CD4-positive, alpha-beta T cell treated with Interleukin-4 for 4 hours (primary cell): ENCODE results near the gene ZSCAN18.
"Not testable (repeated sequence)": the region's sequence is repeated elsewhere in the genome, so short reads cannot be mapped to it uniquely, and the experiment has no call there.

ENCODE experiments used
- DNase-seq: peaks from one replicate; pipeline ENCODE4 v3.0.0-alpha.2; 2020

ZSCAN18 gene, protein sequence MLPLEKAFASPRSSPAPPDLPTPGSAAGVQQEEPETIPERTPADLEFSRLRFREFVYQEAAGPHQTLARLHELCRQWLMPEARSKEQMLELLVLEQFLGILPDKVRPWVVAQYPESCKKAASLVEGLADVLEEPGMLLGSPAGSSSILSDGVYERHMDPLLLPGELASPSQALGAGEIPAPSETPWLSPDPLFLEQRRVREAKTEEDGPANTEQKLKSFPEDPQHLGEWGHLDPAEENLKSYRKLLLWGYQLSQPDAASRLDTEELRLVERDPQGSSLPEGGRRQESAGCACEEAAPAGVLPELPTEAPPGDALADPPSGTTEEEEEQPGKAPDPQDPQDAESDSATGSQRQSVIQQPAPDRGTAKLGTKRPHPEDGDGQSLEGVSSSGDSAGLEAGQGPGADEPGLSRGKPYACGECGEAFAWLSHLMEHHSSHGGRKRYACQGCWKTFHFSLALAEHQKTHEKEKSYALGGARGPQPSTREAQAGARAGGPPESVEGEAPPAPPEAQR

DNA sequence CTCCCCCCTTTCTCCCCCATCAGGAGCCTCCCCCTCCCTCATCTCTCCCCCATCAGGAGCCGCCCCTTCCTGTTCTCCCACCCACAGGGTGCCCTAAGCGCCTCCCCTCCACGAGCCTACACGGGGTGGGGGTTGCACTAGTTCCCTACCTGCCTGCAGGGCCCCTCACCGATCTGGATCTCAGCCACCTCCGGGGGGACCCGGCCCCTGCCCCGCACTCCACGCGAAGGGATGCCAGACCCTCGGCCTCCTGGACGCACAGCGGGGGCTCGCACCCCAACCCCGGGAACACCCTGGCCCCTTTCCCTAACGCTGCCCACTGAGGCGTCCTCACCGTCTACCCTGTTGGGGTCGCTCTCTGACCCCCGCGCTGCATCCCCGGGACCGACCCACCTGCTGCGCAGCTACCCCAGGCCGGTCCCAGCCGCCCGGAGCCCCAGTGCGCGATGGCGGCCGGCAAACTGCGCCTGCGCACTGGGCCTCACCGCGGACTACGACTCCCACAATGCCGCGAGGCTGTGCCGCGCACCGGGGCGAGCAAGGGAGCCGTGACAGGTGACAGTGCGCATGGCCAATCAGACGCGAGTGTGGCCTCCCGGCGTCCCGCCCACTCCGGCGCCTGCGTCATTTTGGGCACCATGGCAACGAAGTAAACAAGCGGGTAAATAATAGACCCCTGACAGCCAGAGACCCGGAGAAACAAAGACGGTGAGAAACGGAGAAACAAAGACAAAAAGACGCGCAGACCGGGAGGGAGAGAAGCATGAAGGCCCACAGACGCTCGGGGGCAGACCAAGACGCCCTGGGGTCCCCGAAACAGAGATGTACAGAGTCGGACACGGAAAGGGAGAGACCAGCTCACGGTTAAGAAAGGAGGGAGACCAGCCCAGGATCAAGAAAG is at the start of gene ZSCAN18:
TSS of gene ZSCAN18 (minus strand) at position 451 of the 901 bp plus-strand sequence. CDS start 7,964 bp downstream, outside the sequence.
- DNase-seq = peak; percentile 97

DNA sequence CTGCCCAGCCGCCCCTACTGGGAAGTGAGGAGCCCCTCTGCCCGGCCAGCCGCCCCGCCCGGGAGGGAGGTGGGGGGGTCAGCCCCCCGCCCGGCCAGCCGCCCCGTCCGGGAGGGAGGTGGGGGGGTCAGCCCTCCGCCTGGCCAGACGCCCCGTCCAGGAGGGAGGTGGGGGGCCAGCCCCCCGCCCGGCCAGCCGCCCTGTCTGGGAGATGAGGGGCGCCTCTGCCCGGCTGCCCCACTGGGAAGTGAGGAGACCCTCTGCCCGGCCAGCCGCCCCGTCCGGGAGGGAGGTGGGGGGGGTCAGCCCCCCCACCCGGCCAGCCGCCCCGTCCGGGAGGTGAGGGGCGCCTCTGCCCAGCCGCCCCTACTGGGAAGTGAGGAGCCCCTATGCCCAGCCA is 49.4 kb upstream of the ZSCAN18 start:
- not testable (repeated sequence) for DNase-seq

DNA sequence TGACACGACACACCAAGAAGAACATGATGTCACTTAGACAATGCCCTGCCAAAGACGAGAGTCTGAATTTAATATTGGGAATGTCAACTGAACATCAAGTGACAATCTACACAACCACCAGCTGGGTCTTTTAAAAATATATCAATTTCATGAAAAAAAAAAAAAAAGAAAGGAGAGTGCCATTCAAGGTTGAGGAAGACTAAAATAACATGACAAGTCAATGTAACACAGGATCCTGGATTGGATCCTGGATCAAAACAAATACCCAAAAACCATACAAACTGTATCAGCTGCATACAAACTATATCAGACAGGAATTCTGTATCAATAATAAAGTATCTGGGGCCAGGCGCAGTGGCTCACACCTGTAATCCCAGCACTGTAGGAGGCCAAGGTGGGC is 47.8 kb upstream of the ZSCAN18 start:
- no peak for DNase-seq

DNA sequence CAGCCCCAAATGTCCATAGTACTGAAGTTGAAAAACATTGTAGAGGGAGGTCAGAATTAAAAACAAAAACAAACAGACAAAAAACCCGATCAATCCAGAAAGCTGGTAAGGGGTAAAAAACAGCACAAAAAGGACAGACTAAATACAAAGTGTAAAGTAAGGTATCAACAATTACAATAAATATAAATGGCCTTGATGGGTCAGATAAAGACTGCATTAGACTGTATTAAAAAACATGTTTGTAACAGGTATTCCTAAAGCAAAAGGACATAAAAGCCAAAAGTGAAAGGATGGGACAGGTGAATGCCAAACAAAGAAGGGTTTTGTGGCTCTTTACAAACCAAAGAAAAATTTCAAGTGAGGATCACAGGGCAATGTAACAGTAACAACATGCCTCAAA is 36.2 kb upstream of the ZSCAN18 start:
- DNase-seq = no peak

DNA sequence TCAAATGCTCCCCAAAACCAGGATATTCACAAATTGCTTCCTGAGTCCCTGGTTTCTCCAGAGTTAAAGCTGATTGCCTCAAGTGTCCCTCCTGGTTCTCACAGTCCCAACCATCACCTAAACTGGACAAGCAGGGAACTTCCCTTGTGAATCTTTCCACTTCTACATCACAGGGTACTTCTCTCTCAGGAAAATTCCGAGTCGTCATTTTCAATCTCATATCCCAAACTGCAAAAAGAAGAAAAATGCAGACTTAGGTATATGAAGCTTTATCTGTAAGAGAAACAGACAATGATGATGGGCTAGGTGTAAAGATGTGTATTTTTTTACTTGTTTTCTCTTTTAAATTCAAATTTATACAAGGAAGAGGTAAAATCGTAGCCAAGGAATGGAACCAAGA is 31.3 kb upstream of the ZSCAN18 start:
- no peak for DNase-seq

DNA sequence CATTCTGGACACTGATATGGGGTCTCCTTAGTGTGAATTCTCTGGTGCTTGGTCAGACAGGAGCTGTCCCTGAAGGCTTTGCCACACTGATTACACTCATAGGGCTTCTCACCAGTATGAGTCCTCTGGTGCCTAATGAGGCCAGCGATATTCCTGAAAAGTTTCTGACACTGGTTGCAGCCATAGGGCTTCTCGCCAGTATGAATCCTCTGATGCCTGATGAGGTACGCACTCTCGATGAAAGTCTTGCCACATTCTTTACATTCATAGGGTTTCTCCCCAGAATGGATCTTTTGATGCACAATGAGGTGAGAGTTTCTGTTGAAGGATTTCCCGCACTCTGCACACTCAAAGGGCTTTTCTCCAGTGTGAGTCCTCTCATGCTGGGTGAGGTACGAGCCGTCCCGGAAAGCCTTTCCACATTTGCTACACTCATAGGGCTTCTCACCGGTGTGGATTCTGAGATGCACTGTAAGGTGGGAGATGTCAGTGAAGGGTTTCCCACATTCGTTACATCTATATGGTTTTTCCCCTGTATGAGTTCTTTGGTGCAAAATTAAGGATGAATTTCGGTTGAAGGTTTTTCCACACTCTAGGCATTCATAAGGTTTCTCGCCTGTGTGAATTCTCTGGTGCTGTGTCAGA is 30.1 kb upstream of the ZSCAN18 start:
- no peak for DNase-seq

DNA sequence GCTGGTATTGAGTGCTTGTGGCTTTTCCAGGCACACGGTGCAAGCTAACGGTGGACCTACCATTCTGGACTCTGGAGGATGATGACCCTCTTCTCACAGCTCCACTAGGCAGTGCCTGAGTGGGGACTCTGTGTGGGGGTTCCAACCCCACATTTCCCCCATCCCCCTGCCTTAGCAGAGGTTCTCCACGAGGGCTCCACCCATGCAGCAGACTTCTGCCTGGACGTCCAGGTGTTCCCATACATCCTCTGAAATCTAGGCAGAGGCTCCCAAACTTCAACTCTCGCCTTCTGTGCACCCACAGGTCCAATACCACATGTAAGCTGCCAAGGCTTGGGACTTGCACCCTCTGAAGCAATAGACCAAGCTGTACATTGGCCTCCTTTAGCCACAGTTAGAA is 25.3 kb upstream of the ZSCAN18 start:
- DNase-seq = no peak

DNA sequence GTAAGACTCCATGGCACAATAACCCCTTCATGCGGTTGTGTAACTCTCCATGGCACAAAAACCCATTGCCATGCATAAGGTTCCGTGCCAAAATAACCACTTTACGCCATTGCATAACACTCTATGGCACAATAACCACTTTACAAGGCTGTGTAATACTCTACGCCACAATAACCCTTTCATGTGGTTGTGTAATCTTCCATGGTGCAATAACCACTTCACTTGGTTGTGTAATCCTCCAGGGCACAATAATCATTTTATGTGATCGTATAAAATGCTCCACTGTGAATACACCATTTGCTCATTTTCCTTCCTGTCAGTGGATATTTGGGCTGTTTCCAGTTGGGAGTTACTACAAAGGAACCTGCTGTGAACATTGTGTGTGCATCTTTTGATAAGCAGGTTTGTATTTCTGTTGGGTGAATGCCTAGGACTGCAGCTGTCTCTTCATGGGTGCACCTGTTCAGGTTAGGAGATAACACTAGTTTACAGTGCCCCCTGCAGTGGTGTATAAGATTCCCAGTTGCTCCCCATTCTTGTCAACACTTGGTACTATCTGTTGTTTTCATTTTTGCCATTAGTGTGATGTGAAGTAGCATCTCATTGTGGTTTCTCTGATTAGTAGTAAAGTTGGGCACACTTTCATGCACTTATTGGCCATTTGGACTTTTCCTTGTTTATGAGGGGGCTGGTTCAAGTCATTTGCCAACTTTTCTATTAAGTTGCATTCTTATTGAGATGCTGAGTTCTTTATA is 21.1 kb upstream of the ZSCAN18 start:
- DNase-seq = no peak

DNA sequence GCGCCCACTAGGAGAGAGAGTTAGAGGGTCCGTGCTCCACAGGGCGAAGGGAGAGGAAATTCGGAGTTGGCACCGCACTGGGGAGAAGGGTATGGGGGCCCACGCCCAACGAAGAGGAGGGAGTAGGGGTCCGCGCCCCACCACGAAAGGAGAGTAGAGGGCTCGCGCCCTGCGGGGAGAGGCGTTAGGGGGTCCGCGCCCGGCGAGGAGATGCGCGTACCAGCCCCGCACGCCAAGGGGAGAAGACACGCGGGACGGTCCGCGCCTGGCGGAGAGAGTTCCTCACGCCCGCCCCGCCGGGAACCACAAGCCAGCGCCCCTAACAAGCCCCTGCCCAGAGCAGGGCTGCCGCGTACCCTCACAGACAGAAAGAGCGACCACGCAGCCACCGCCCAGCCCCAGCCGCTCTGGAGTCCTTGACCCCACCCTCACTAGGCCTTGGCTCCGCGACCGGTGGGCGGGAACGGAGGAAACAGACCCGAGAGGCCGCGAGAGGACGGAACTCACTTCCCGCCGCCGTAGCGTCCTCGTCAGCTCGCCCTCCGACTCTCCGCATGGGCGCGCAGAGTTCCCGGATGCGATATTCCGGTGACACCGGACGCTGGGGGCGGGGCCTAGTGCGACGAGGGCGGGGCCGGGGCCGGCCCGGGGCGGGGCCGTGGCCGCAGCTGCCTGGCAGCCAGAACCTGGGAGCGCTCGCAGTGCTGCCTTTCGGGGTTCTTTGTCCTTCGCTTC is 20.0 kb upstream of the ZSCAN18 start:
- no peak for DNase-seq

DNA sequence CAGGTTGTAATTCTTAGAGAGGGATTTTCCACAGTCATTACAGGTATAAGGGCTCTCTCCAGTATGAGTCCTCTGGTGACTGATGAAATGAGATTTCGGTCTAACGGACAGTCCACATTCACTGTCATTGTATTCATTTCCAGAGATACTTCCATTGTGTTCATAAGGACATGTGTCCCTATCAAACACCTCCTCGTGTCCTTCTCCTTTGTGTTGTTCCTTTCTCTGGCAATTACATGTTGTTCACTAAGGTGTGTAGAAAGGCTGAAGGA is 10.5 kb upstream of the ZSCAN18 start:
- no peak for DNase-seq

DNA sequence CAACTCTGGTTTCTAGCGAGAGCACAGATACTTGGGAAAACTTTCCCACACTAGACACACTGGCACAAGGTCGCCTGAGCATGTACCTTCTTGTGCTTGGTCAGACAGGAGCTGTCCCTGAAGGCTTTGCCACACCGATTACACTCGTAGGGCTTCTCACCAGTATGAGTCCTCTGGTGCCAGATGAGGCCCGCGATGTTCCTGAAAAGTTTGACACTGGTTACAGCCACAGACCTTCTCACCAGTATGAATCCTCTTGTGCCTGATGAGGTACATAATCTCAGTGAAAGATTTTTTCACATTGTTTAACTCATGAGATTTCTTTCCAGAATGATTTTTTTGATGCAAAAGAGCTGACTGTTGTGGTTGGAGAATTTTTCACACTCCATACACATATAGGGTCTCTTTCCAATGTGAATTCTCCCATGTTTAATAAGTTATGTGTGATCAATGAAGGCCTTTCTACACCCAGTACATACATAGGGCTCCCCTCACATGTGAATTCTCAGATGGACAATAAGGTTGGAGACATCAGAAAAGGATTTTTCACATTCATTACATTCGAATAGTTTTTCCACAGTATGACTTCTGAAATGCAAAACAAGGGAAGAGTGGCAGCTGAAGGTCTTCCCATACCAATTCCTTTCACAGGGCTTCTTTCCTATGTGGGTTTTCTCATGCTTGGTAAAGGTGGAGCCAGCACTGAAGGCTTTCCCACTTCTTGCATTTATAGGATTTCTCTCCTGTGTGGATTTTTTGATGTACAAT is 9.9 kb upstream of the ZSCAN18 start:
- no peak for DNase-seq

DNA sequence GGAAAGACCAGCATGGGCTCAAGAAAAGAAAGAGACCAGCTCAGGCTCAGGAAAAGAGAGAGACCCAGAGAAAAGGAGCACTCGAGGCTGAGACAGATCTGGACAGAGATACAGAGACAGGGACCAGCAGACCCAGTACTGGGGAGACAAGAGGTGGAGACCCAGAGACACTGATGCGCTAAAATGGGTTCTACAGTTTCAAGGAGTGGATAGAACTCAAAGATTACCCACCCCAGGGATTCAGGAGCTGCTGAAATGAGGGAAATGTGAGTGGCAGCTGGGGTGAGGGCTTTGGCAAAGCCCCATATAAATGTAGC is 609 bp upstream of the ZSCAN18 start:
- DNase-seq = no peak

DNA sequence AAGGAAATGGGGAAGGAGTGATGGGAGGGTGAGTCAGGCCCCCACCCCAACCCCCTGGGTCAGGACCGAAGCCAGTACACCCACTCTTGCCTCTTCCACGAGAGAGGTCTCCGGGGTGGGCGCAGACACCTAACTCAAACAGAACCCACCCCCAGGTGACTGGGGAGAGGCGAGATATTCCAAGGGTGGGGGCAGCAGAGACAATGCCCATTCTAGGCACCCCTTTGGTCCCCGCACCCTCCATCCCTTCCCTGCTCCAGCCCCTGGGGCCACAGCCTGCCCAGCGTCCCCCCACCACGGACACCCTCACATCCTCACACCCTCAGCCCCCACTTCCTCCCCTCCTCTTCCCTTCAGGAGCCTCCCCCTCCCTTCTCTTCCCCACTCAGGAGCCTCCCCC is 682 bp downstream of the ZSCAN18 start:
- DNase-seq = no peak

DNA sequence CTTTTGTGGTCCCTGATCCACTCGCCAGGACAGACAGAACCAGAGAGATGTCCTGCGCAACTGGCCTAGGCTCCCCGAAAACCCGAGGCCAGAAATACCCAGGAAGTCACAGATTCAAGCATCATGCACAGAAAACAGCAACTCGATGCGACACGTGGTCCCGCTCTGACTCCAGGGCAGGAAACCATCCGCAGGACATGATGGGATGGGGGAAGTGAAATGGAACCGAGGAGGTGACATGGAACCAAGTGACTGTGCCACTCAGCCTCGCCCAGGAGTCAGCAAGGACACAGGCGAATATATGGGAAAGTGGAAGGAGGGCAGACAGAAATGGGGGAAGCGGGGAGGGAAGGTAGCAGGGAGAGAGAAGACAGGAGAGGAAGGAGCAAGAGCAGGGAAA is 1.1 kb downstream of the ZSCAN18 start:
- no peak for DNase-seq

DNA sequence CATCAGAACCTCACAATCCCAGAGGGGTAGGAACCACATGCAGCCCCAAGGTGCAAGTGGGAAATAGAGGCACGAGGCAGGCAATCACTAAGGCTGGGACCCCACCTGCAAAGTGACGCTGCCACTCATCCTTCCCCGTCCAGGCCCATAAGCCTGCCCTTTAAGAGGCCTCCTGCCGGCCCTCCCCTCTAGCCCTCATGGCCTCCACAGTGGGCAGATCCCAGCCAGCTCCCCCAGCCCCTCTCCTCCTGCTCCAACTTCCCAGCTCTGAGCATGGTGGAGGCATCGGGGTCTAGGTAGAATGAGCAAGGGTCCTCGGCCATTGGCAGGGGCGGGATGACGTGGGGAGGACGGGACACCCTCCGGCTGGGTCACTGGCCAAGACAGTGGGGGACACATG is 2.7 kb downstream of the ZSCAN18 start:
- no peak for DNase-seq

DNA sequence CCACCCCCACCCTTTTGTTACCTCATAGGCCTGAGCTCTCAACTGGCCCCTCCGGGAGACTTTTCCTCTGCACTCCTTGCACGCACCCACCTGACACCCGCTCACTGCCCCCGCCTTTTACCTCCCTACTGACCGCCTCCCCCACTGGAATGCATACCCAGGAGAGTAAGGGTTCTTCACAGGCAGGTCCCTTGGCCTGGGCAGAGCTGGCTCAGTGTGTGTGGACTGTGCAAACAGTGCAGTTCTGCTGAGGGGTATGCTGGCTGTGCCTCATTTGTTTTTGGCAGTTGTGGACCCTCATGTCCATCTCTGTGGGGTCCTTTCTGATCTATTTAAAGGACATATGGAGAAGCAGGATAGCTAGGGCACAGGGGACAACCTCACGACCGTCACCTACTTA is 5.0 kb downstream of the ZSCAN18 start:
- no peak for DNase-seq

DNA sequence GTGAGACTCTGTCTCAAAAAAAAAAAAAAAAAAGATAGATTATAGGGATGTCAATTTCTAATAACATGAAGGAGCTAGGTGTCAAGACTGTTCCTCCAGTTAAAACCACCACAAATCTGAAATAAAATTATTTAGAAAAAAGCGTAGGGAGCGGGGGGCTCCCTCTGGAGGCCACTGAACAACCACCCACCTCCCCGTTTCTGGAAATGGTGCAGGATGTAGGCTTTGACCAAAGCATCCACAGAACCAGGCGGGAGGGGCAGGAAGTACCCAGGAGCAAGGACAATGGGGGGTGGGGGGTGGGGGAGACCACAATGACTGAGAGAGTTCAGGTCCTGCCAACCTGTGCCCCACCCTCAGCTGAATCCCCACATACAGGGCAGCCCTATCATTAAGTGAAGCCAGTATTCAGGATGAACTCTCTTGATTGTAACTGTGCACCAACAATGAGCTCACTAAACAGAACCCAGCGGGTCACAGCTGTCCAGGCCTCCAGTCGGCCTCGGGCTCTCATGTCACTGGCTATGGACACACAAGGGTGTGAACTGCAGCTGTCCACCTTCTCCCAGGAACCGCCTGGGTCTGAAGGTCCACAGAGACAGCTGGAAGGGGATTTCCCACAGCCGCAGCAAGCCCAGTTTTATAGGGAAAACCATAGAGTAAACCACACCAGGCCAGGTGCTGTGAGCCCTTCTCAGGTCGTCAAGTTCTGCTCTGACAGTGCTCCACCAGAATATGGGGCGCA is 6.6 kb downstream of the ZSCAN18 start:
- no peak for DNase-seq

DNA sequence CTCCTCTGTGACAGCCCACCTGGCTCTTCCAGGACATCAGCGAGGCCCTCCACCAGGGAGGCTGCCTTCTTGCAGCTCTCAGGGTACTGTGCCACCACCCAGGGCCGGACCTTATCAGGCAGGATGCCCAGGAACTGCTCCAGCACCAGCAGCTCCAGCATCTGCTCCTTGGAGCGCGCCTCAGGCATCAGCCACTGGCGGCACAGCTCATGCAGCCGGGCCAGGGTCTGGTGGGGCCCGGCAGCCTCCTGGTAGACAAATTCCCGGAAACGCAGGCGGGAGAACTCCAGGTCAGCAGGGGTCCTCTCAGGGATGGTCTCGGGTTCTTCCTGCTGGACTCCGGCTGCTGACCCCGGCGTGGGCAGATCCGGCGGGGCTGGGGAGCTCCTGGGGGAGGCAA is 8.2 kb downstream of the ZSCAN18 start:
- no peak for DNase-seq

DNA sequence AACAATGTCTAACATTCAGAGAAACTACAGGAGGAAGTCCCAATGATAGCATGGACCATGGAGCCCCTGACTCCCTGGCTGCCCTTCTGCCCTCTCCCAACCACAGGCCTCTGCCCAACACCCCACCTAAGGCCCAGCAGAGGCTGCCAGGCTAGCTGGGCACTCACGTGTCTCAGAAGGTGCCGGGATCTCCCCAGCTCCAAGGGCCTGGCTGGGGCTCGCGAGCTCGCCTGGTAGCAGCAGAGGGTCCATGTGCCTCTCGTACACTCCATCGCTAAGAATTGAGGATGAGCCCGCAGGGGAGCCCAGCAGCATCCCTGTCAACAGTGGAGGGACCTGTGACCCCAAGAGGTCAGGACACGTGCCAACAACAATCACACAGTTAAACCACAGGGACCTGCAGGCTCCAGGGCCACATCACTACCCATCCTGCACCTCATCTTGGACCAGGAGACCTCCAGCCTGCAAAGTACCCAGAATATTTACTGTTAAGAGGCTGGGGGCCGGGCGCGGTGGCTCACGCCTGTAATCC is 9.4 kb downstream of the ZSCAN18 start:
- no peak for DNase-seq
